Retinal pigment epithelial cell (primary cell): ENCODE measurements around the gene NAA40.

ENCODE experiments used
- DNase-seq: peaks from one replicate; pipeline ENCODE4 v3.0.0-alpha.2; 2010; ENCODE audit warnings: low read depth
- H3K4me3 ChIP-seq: 2 replicates; pipeline ENCODE4 v1.5.1; 2011; ENCODE audit warnings: mild to moderate bottlenecking, low read length, control low read depth, moderate library complexity
- TF ChIP-seq, protein P1 (sequence below): conservative IDR thresholded peaks from 2 replicates; pipeline ENCODE4 v1.5.1; 2011; ENCODE audit warnings: low read depth, low read length, control low read depth, inconsistent platforms

Gene NAA40

DNA sequence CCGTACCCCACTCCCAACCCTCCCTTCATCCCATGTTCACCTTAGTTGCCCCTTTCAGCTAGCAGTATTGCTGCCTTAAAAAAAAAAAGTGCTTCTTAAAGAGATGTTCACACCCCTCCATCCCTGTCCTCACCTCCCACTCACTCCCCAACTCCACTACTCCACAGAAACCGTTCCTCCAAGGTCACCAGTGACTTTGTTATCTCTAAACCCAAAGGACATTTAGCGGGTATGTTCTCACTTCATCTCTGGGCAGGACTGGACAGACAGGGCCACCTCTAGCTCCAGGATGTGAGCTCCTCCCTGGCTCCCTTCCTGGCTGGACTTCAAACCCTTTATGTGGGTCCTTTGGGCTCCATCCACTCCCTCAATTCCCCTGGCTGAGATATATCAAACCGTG is 15.5 kb upstream of the NAA40 start:
- DNase-seq = no peak
- TF ChIP-seq, protein P1, sequence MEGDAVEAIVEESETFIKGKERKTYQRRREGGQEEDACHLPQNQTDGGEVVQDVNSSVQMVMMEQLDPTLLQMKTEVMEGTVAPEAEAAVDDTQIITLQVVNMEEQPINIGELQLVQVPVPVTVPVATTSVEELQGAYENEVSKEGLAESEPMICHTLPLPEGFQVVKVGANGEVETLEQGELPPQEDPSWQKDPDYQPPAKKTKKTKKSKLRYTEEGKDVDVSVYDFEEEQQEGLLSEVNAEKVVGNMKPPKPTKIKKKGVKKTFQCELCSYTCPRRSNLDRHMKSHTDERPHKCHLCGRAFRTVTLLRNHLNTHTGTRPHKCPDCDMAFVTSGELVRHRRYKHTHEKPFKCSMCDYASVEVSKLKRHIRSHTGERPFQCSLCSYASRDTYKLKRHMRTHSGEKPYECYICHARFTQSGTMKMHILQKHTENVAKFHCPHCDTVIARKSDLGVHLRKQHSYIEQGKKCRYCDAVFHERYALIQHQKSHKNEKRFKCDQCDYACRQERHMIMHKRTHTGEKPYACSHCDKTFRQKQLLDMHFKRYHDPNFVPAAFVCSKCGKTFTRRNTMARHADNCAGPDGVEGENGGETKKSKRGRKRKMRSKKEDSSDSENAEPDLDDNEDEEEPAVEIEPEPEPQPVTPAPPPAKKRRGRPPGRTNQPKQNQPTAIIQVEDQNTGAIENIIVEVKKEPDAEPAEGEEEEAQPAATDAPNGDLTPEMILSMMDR = no peak
- no peak overlapping the region for H3K4me3 ChIP-seq

DNA sequence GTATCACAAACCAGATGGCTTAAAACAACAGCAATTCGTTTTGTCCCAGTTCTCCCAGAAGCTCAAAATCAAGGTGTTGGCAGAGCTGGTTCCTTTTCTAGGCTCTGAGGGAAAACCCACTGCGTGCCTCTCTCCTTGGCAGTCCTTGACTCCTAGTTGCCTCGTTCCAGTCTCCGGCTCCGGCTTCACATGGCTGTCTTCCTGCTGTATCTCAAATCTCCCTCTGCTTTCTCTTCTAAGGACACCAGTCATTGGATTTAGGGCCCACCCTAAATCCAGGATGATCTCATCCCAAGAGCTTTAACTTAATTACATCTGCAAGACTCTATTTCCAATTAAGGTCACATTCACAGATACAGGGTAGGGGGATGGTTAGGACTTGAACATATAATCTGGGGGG is 9.2 kb upstream of the NAA40 start:
- DNase-seq = no peak
- no peak overlapping the region for H3K4me3 ChIP-seq

DNA sequence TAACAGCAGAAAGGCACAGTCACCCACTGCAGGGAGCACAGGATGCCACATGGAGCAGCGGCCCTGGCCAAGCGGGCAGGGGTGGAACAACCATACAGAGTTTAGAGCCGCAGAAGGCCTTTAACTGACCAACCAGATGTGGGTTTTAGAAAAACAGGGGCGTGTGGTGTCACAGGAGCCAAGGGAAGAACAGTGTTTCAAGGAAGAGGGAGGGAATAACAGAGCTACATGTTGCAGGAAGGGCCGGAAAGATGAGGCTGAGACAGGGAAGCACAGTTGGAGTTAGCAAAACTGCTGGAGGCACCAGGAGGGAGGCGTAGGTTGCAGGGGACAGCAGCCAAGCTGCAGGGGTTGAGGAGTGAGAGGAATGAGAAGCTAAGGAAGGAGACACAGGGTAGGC is 7.8 kb upstream of the NAA40 start:
- TF ChIP-seq, protein P1 = no peak
- no peak overlapping the region for H3K4me3 ChIP-seq
- no peak for DNase-seq

More for the DNA sequence above, 9.2 kb upstream of the NAA40 start:
- TF ChIP-seq, protein P1 = no peak

DNA sequence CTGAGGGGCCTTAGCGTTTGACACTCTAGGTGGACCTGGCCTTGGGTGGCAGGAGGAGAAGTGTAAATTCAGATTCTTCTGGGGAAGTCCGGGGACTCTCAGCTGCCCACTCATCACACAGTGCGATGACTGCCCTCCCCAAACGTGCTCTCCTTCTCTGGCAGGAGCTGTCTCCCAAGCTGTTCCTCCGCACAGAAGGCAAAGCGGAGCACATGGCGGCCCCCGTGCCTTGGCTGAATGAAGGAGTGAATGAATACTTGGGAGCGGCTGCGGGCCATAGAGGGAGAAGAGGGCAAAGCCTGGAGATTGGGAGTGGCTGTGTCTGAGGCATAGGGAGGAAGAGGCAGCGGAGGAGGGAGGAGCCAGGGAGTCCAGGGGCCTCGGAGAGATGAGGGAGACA is 6.9 kb upstream of the NAA40 start:
- DNase-seq = no peak
- no peak overlapping the region for H3K4me3 ChIP-seq
- TF ChIP-seq, protein P1 = no peak

DNA sequence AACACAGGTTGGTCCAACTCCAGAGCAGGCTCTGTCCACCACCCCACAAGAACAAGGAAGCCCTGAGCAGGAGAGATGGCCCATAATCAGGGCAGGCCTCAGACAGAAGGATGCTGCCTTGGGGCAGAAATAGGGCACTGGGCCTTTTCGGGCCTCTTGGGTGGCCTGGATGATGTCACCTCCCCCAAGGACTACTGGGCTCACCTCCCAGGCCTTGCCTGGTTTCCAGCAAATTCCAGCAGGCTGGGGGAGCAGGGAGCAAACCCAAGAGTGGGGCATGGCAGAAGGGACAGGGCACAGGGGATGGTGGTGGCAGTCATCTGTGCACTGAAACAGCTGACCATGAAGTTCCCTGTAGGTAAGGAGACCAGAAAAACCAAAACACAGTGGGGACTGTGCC is 5.3 kb upstream of the NAA40 start:
- TF ChIP-seq, protein P1 = no peak
- no peak overlapping the region for H3K4me3 ChIP-seq
- no peak for DNase-seq

DNA sequence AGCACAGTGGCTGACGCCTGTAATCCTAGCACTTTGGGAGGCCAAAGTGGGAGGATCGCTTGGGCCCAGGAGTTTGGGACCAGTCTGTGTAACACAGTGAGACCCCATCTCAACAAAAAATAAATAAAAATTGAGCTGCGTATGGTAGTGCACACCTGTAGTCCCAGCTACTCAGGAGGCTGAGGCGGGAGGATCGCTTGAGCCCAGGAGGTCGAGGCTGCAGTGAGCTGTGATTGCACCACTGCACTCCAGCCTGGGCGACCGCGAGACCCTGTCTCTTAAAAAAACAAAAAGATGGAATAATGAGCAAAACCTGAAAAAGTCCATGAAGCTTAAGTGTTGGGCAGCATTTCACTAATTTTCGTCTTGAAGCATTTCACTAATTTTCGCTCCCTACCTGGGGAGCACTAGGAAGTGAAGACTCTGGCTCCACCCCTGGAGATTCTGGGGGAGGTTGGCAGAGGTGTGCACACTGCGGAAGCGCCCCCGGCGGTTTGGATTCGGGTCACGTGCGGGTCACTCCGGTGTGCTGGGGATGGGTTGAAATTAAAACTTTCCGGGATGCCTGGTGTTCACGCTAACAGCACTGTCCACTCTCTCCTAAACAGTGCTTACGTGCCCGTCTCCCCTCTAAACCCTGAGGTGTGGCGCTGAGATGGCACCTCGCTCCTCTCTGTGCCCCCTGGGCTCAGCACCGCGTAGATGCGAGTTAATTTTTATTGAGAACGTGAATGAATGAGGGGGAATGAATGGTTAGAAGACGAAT is 906 bp upstream of the NAA40 start:
- TF ChIP-seq, protein P1 = no peak
- H3K4me3 ChIP-seq = peak overlapping the region; percentile 64
- DNase-seq = no peak

DNA sequence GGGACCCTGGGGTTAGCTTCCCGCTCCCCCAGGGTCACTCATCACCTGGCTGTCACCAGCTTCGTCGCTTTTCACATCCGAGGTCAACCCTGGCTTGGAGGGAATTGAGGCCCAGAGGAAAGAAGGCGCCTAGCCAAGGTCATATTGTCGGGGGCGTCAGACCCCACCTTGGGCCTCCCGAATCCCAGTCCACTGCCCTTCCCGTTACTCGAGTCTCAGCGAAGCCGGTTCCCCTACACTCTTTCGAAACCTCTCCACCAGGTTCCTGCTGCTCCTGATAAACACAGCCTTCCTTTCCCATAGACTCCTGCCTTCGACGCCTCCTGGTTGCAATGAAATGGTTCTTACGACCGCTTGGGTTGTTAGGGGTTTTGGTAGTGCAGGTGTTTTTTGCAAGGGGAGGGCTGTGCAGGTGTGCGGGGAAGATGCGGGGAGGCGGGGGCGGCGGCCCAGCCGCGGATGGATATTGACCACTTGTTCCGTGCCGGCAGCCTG is 642 bp downstream of the NAA40 start:
- no peak for DNase-seq
- H3K4me3 ChIP-seq = peak overlapping the region; percentile 85
- TF ChIP-seq, protein P1 = peak; percentile 5
